8988T (cell line): ENCODE results near the gene FMNL1.
"Not testable (repeated sequence)": the region's sequence is repeated elsewhere in the genome, so short reads cannot be mapped to it uniquely, and the experiment has no call there.

Experiments
- DNase-seq: peaks from one replicate; pipeline ENCODE4 v3.0.0; 2011

The FMNL1 gene

GRCh38 chr17:45236282-45236606, 14.6 kb downstream of the FMNL1 start:
- DNase-seq, result no peak

- no peak for DNase-seq
Measured at GRCh38 chr17:45237686-45238085, 16.0 kb downstream of the FMNL1 start.

- DNase-seq, result no peak
Measured at GRCh38 chr17:45238155-45238774, 16.6 kb downstream of the FMNL1 start.

GRCh38 chr17:45240905-45241327, 19.2 kb downstream of the FMNL1 start:
- DNase-seq, result no peak

GRCh38 chr17:45241328-45242028, 19.8 kb downstream of the FMNL1 start:
- no peak for DNase-seq

- DNase-seq, result no peak
Measured at GRCh38 chr17:45242029-45242414, 20.3 kb downstream of the FMNL1 start.

GRCh38 chr17:45243750-45244149, 22.1 kb downstream of the FMNL1 start:
- DNase-seq, result no peak

GRCh38 chr17:45244725-45245656, 23.3 kb downstream of the FMNL1 start:
- no peak for DNase-seq

GRCh38 chr17:45246338-45246737, 24.7 kb downstream of the FMNL1 start:
- no peak for DNase-seq

GRCh38 chr17:45246861-45247428, 25.3 kb downstream of the FMNL1 start:
- DNase-seq, result peak; percentile 75

GRCh38 chr17:45247429-45248131, 25.9 kb downstream of the FMNL1 start:
- DNase-seq, result peak; percentile 98

- DNase-seq, result no peak
Measured at GRCh38 chr17:45248132-45248957, 26.7 kb downstream of the FMNL1 start.

- DNase-seq, result no peak
Measured at GRCh38 chr17:45251931-45252330, 30.2 kb downstream of the FMNL1 start.

GRCh38 chr17:45253237-45253636, 31.6 kb downstream of the FMNL1 start:
- not testable (repeated sequence) for DNase-seq

- DNase-seq, result no peak
Measured at GRCh38 chr17:45253879-45254278, 32.2 kb downstream of the FMNL1 start.

GRCh38 chr17:45255358-45255757, 33.7 kb downstream of the FMNL1 start:
- no peak for DNase-seq

- no peak for DNase-seq
Measured at GRCh38 chr17:45256114-45256966, 34.7 kb downstream of the FMNL1 start.

GRCh38 chr17:45257115-45257514, 35.4 kb downstream of the FMNL1 start:
- no peak for DNase-seq

- no peak for DNase-seq
Measured at GRCh38 chr17:45258981-45259380, 37.3 kb downstream of the FMNL1 start.

GRCh38 chr17:45260204-45260783, 38.6 kb downstream of the FMNL1 start:
- no peak for DNase-seq
